ENCODE results near the gene ACMSD.

GRCh38 chr2:134861173-134861572 is 22.8 kb downstream of the ACMSD start:
- TF ChIP-seq CTCF (IDR thresholded peaks at IDR 0.05 in 4 of 5, conservative IDR thresholded peaks at IDR 0.05 in 1 of 5) (no peak), POLR2A (IDR thresholded peaks at IDR 0.05) (no peak)

Data from gastrocnemius medialis (tissue), 4 donors.